ENCODE measurements around the gene DNAH3. TPM values are rescaled to one million over a fixed set of nuclear protein-coding genes. Genes with fewer than 3 reads are reported as not detected.

The DNAH3 gene
- total RNA-seq, 1 experiment from 2014 or later, result 0.15 TPM

DNA sequence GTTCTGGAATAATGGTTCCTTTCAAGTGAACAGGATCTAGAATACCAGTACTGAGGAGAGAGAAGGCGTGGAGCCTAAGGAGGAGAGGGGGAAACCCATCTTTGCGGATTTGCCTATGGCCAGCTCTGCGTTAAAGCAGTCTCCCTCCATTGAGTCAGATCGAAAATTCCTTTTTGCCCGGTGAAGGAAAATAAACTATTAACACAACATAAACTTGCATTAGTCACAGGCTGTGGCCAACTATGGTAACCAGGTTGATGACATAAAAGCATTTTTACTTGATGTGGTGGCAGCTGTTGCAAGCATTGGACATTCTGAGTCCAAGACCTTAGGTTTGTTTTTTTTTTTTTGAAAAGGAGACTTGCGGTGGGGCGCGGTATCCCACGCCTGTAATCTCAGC lies 16.7 kb upstream of the DNAH3 start:
- Histone ChIP-seq H3K79me2 (ENCODE audit: insufficient read depth, low read length) (no peaks in the 10 kb centered on the region), H3K4me2 (ENCODE audit: low read length) (no peak overlapping the region), H3K9me2 (ENCODE audit: insufficient read depth) (no peaks in the 10 kb centered on the region), H3K36me3 (ENCODE audit: control insufficient read depth in 1 of 2, insufficient read depth in 2 of 2, low read length in 2 of 2) (peaks cover 11 to 15% of the 10 kb centered on the region in 2 experiments; a peak in 3 of 4 replicates), H3K9me3 (ENCODE audit: control insufficient read depth in 1 of 2, insufficient read depth in 1 of 2, low read depth in 1 of 2, low read length in 2 of 2) (no peaks in the 10 kb centered on the region), H3K27me3 (ENCODE audit: insufficient read depth, low read length) (no peaks in the 10 kb centered on the region), H3K4me3 (replicated peaks in 1 of 2; ENCODE audit: low read depth in 1 of 2, low read length in 2 of 2) (no peak overlapping the region), H3K27ac (ENCODE audit: low read depth, low read length) (no peak overlapping the region), H3K4me1 (ENCODE audit: control insufficient read depth in 1 of 2, insufficient read depth in 2 of 2, low read length in 2 of 2) (peaks cover 0 to 12% of the 10 kb centered on the region in 2 experiments; a peak in 1 of 4 replicates), H2AFZ (ENCODE audit: low read depth, low read length, poor library complexity, severe bottlenecking) (no peak overlapping the region), H3K9ac (ENCODE audit: low read length) (no peak overlapping the region), H4K20me1 (ENCODE audit: insufficient read depth) (no peaks in the 10 kb centered on the region)
- TF ChIP-seq EGR1 (IDR thresholded peaks at IDR 0.05; ENCODE audit: low read depth), result no peak
- ChIA-PET CTCF (no interaction called here), POLR2A (interaction anchor here (0.6 kb wide), 1 partner anchor 133 kb away, joined by 3 read pairs; no protein-coding TSS in a partner anchor), RAD21 (ENCODE audit: low non-redundant PET in 1 of 2, low total read pairs in 2 of 2, uncharacterized antibody in 2 of 2, unreplicated experiment in 2 of 2) (no interaction called here)
- intact Hi-C loops (cut with micrococcal nuclease), result no loop called here
- no TSS peak for BruUV-seq (replicated peaks)
- DNase-seq (ENCODE audit: low read depth, low spot score) (peak; percentile 28), ATAC-seq (no peak)

- RAD21 ChIA-PET (ENCODE audit: low non-redundant PET in 1 of 2, low total read pairs in 2 of 2, uncharacterized antibody in 2 of 2, unreplicated experiment in 2 of 2), result no interaction called here
- POLR2A ChIA-PET, result no interaction called here
- no peaks in the 10 kb centered on the region for H3K27me3 ChIP-seq (ENCODE audit: insufficient read depth, low read length)
- peaks cover 11 to 17% of the 10 kb centered on the region in 2 experiments for H3K36me3 ChIP-seq (ENCODE audit: control insufficient read depth in 1 of 2, insufficient read depth in 2 of 2, low read length in 2 of 2)
- H3K4me2 ChIP-seq (ENCODE audit: low read length), result no peak overlapping the region
- intact Hi-C loops (cut with micrococcal nuclease), result no loop called here
- H3K4me1 ChIP-seq (ENCODE audit: control insufficient read depth in 1 of 2, insufficient read depth in 2 of 2, low read length in 2 of 2), result peaks cover 0 to 12% of the 10 kb centered on the region in 2 experiments; a peak in 1 of 4 replicates
- TF ChIP-seq EZH2phosphoT487 (IDR thresholded peaks at IDR 0.05; ENCODE audit: borderline replicate concordance), result no peak
- TF ChIP-seq SP1 (IDR thresholded peaks at IDR 0.05; ENCODE audit: low read depth), result no peak
- TF ChIP-seq TCF7L2 (IDR thresholded peaks at IDR 0.05; ENCODE audit: borderline replicate concordance, extremely low read depth, insufficient read depth, insufficient read length), result no peak
- no peak for TF ChIP-seq SRF (IDR thresholded peaks at IDR 0.05; ENCODE audit: low read depth)
- no peak for TF ChIP-seq FOSL1 (IDR thresholded peaks at IDR 0.05; ENCODE audit: low read depth)
- no peak for TF ChIP-seq SIN3A (IDR thresholded peaks at IDR 0.05; ENCODE audit: low read depth)
- no peak for TF ChIP-seq CBX3 (IDR thresholded peaks at IDR 0.05; ENCODE audit: low read depth)
- TF ChIP-seq POLR2AphosphoS5 (IDR thresholded peaks at IDR 0.05; ENCODE audit: low read depth, low read length), result no peak
- TF ChIP-seq, protein P1, sequence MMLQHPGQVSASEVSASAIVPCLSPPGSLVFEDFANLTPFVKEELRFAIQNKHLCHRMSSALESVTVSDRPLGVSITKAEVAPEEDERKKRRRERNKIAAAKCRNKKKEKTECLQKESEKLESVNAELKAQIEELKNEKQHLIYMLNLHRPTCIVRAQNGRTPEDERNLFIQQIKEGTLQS (IDR thresholded peaks at IDR 0.05), result no peak
- no peak for TF ChIP-seq ELF1 (IDR thresholded peaks at IDR 0.05; ENCODE audit: borderline replicate concordance, low read depth)
- TF ChIP-seq ZBTB33 (IDR thresholded peaks at IDR 0.05; ENCODE audit: extremely low read depth, insufficient replicate concordance, low read length), result no peak
- TF ChIP-seq ZFX (IDR thresholded peaks at IDR 0.05), result no peak
- TF ChIP-seq JUND (IDR thresholded peaks at IDR 0.05), result no peak
- no peak overlapping the region for H3K27ac ChIP-seq (ENCODE audit: low read depth, low read length)
- no peaks in the 10 kb centered on the region for H3K9me3 ChIP-seq (ENCODE audit: control insufficient read depth in 1 of 2, insufficient read depth in 1 of 2, low read depth in 1 of 2, low read length in 2 of 2)
- H3K4me3 ChIP-seq (replicated peaks in 1 of 2; ENCODE audit: low read depth in 1 of 2, low read length in 2 of 2), result no peak overlapping the region
- no peak overlapping the region for H2AFZ ChIP-seq (ENCODE audit: low read depth, low read length, poor library complexity, severe bottlenecking)
- H3K79me2 ChIP-seq (ENCODE audit: insufficient read depth, low read length), result no peaks in the 10 kb centered on the region
- DNase-seq (ENCODE audit: low read depth, low spot score) (no peak), ATAC-seq (no peak)
- CTCF ChIA-PET, result no interaction called here
- H3K9me2 ChIP-seq (ENCODE audit: insufficient read depth), result no peaks in the 10 kb centered on the region
- BruUV-seq (replicated peaks), result no TSS peak
- H4K20me1 ChIP-seq (ENCODE audit: insufficient read depth), result no peaks in the 10 kb centered on the region
- no peak overlapping the region for H3K9ac ChIP-seq (ENCODE audit: low read length)
Observed at GRCh38 chr16:21166561-21166961, 15.9 kb upstream of the DNAH3 start.
